Esophagus (tissue), 2 donors: Measurements from ENCODE around the gene YKT6. TPM values are rescaled to one million over a fixed set of nuclear protein-coding genes. Genes with fewer than 3 reads are reported as not detected.

ENCODE experiments used
- H3K27ac ChIP-seq, 2 donors: one replicate each; pipeline ENCODE4 v1.5.1; 2013; ENCODE audit warnings: low read depth in 2 of 2, mild to moderate bottlenecking in 2 of 2, inconsistent platforms in 1 of 2, low read length in 1 of 2, moderate library complexity in 1 of 2
- H3K27me3 ChIP-seq, 2 donors: one replicate each; pipeline ENCODE4 v1.6.1; 2013; ENCODE audit warnings: low read length in 2 of 2, control low read depth in 1 of 2, mild to moderate bottlenecking in 1 of 2; ENCODE audit not compliant: insufficient read depth in 2 of 2, control insufficient read depth in 1 of 2
- H3K36me3 ChIP-seq, 2 donors: one replicate each; pipeline ENCODE4 v1.6.1; 2013; ENCODE audit warnings: low read length in 1 of 2; ENCODE audit not compliant: control insufficient read depth in 2 of 2, insufficient read depth in 2 of 2
- H3K4me1 ChIP-seq, 2 donors: one replicate each; pipeline ENCODE4 v1.6.1; 2013; ENCODE audit warnings: low read length in 1 of 2; ENCODE audit not compliant: control insufficient read depth in 2 of 2, insufficient read depth in 2 of 2
- H3K4me3 ChIP-seq, 2 donors: one replicate each; pipeline ENCODE4 v1.5.1; 2013; ENCODE audit warnings: low read length in 2 of 2, mild to moderate bottlenecking in 2 of 2, low read depth in 1 of 2, moderate library complexity in 1 of 2
- H3K9me3 ChIP-seq, 2 donors: one replicate each; pipeline ENCODE4 v1.6.1; 2013; ENCODE audit warnings: mild to moderate bottlenecking in 2 of 2, low read depth in 1 of 2, low read length in 1 of 2, moderate library complexity in 1 of 2; ENCODE audit not compliant: control insufficient read depth in 2 of 2, insufficient read depth in 1 of 2
- WGBS, 2 donors: extraction: QIAGEN DNeasy Blood & Tissue Kit; methylation state at CpG; one replicate each; pipeline ENCODE4 v1.1.7; 2013; 5-methylcytosine and 5-hydroxymethylcytosine counted together
- polyA plus RNA-seq, 2 donors: library from polyadenylated mRNA; stranded (reverse); fragments of 200-250 nt; gene quantifications; one replicate each; pipeline ENCODE4 v1.2.3, GENCODE V29; 2013
- donor health status: healthy with polysubstance abuse.
- donor health status: Bipolar disorder and iron deficiency.

Gene YKT6
- polyA plus RNA-seq, 2 donors = 32.7 to 52.6 TPM

GRCh38 chr7:44249639-44250234, 49.0 kb downstream of the YKT6 start:
- Histone ChIP-seq H3K9me3 (no peaks in the 10 kb centered on the region), H3K4me1 (no peaks in the 10 kb centered on the region), H3K4me3 (no peak overlapping the region), H3K27ac (no peak overlapping the region), H3K36me3 (no peaks in the 10 kb centered on the region), H3K27me3 (no peaks in the 10 kb centered on the region)
- 80 to 87% methylated on average over 13 to 15 of the region's 15 CpGs for WGBS, 2 donors

- WGBS, 2 donors = 86% methylated on average over 8 to 10 of the region's 10 CpGs
- no peaks in the 10 kb centered on the region for H3K36me3 ChIP-seq
- no peak overlapping the region for H3K27ac ChIP-seq
- H3K9me3 ChIP-seq = no peaks in the 10 kb centered on the region
- no peaks in the 10 kb centered on the region for H3K27me3 ChIP-seq
- no peak overlapping the region for H3K4me3 ChIP-seq
- H3K4me1 ChIP-seq = no peaks in the 10 kb centered on the region
Measured at GRCh38 chr7:44251269-44251668, 50.5 kb downstream of the YKT6 start.

- no peak overlapping the region for H3K4me3 ChIP-seq
- H3K27me3 ChIP-seq = no peaks in the 10 kb centered on the region
Measured at GRCh38 chr7:44251881-44252280, 51.1 kb downstream of the YKT6 start.

GRCh38 chr7:44256459-44256858, 55.7 kb downstream of the YKT6 start:
- Histone ChIP-seq H3K36me3 (no peaks in the 10 kb centered on the region), H3K9me3 (no peaks in the 10 kb centered on the region), H3K27me3 (no peaks in the 10 kb centered on the region), H3K27ac (no peak overlapping the region), H3K4me1 (peaks cover 2 to 35% of the 10 kb centered on the region in 2 donors), H3K4me3 (no peak overlapping the region)
- WGBS, 2 donors = 58 to 85% methylated on average over 5 of the region's 5 CpGs

More at GRCh38 chr7:44251881-44252280, 51.1 kb downstream of the YKT6 start:
- peaks cover 0 to 4% of the 10 kb centered on the region in 2 donors for H3K4me1 ChIP-seq
- 91 to 94% methylated on average over 12 of the region's 12 CpGs for WGBS, 2 donors
- H3K9me3 ChIP-seq = no peaks in the 10 kb centered on the region
- H3K36me3 ChIP-seq = no peaks in the 10 kb centered on the region
- H3K27ac ChIP-seq = no peak overlapping the region

- 93 to 94% methylated on average over 6 of the region's 6 CpGs for WGBS, 2 donors
- H3K27me3 ChIP-seq = no peaks in the 10 kb centered on the region
- no peak overlapping the region for H3K4me3 ChIP-seq
- H3K9me3 ChIP-seq = no peaks in the 10 kb centered on the region
- H3K4me1 ChIP-seq = peaks cover 2 to 38% of the 10 kb centered on the region in 2 donors
- no peaks in the 10 kb centered on the region for H3K36me3 ChIP-seq
- H3K27ac ChIP-seq = peak overlapping the region; percentile 29 to 69
Measured at GRCh38 chr7:44257213-44257612, 56.4 kb downstream of the YKT6 start.

GRCh38 chr7:44257618-44258422, 57.0 kb downstream of the YKT6 start:
- 32 to 36% methylated on average over 18 of the region's 18 CpGs for WGBS, 2 donors
- H3K4me1 ChIP-seq = peaks cover 2 to 39% of the 10 kb centered on the region in 2 donors
- H3K27me3 ChIP-seq = no peaks in the 10 kb centered on the region
- H3K36me3 ChIP-seq = no peaks in the 10 kb centered on the region
- H3K4me3 ChIP-seq = no peak overlapping the region
- peak overlapping the region; percentile 29 to 69 for H3K27ac ChIP-seq
- no peaks in the 10 kb centered on the region for H3K9me3 ChIP-seq

GRCh38 chr7:44258423-44258760, 57.6 kb downstream of the YKT6 start:
- H3K27ac ChIP-seq = peak overlapping the region in 1 of 2 donors; percentile 6
- WGBS, 2 donors = 71 to 75% methylated on average over 4 of the region's 4 CpGs

GRCh38 chr7:44258865-44259546, 58.2 kb downstream of the YKT6 start:
- Histone ChIP-seq H3K27ac (peak overlapping the region; percentile 15 to 30), H3K4me3 (no peak overlapping the region), H3K4me1 (peaks cover 2 to 43% of the 10 kb centered on the region in 2 donors), H3K36me3 (no peaks in the 10 kb centered on the region), H3K9me3 (no peaks in the 10 kb centered on the region), H3K27me3 (no peaks in the 10 kb centered on the region)
- 60 to 80% methylated on average over 14 of the region's 14 CpGs for WGBS, 2 donors

More at GRCh38 chr7:44258423-44258760, 57.6 kb downstream of the YKT6 start:
- no peak overlapping the region for H3K4me3 ChIP-seq
- H3K27me3 ChIP-seq = no peaks in the 10 kb centered on the region
- H3K36me3 ChIP-seq = no peaks in the 10 kb centered on the region
- H3K9me3 ChIP-seq = no peaks in the 10 kb centered on the region
- H3K4me1 ChIP-seq = peaks cover 2 to 39% of the 10 kb centered on the region in 2 donors

GRCh38 chr7:44259547-44260457, 59.0 kb downstream of the YKT6 start:
- no peak overlapping the region for H3K4me3 ChIP-seq
- H3K9me3 ChIP-seq = no peaks in the 10 kb centered on the region
- peaks cover 2 to 46% of the 10 kb centered on the region in 2 donors for H3K4me1 ChIP-seq
- no peaks in the 10 kb centered on the region for H3K36me3 ChIP-seq
- H3K27me3 ChIP-seq = no peaks in the 10 kb centered on the region
- H3K27ac ChIP-seq = peak overlapping the region; percentile 30 to 59
- 49 to 59% methylated on average over 18 of the region's 18 CpGs for WGBS, 2 donors
